Neural cell (in vitro differentiated cells): ENCODE data around the gene KIF1B. TPM values are rescaled to one million over a fixed set of nuclear protein-coding genes. Genes with fewer than 3 reads are reported as not detected.

Experiments
- H2AFZ ChIP-seq: fragments of 200-600, 300-800 bp; sonication (generic), shearing (Covaris generic); 2 replicates; pipeline ENCODE4 v1.6.0; 2014; ENCODE audit warnings: low read depth, mild to moderate bottlenecking, antibody characterized with exemption, low read length, moderate library complexity
- H3F3A ChIP-seq: fragments of 200-600 bp; shearing (Covaris generic); 2 replicates; pipeline ENCODE4 v1.6.1; 2016; ENCODE audit warnings: mild to moderate bottlenecking, moderate library complexity, mixed read lengths, antibody characterized with exemption, low read length; ENCODE audit not compliant: insufficient read depth, poor library complexity, severe bottlenecking
- H3K27ac ChIP-seq: fragments of 200-600, 300-800 bp; sonication (generic), shearing (Covaris generic); 2 replicates; pipeline ENCODE4 v1.5.1; 2014; ENCODE audit warnings: mild to moderate bottlenecking, low read length, moderate library complexity
- H3K27me3 ChIP-seq: fragments of 300-800, 200-600 bp; sonication (generic), shearing (Covaris generic); 2 replicates; pipeline ENCODE4 v1.6.0; 2014; ENCODE audit warnings: mild to moderate bottlenecking, low read depth, low read length, moderate library complexity; ENCODE audit not compliant: insufficient read depth
- H3K36me3 ChIP-seq: fragments of 300-800, 200-600 bp; sonication (generic), shearing (Covaris generic); 2 replicates; pipeline ENCODE4 v1.5.1; 2014; ENCODE audit warnings: mild to moderate bottlenecking, antibody characterized with exemption, low read length, moderate library complexity; ENCODE audit not compliant: insufficient read depth
- H3K4me2 ChIP-seq: fragments of 300-800, 200-600 bp; sonication (generic), shearing (Covaris generic); 2 replicates; pipeline ENCODE4 v1.6.0; 2014; ENCODE audit warnings: mild to moderate bottlenecking, low read length
- H3K4me3 ChIP-seq: fragments of 300-800, 200-600 bp; sonication (generic), shearing (Covaris generic); 2 replicates; pipeline ENCODE4 v1.5.1; 2014; ENCODE audit warnings: mild to moderate bottlenecking, low read length, moderate library complexity
- H3K79me2 ChIP-seq: fragments of 200-600 bp; shearing (Covaris generic); replicated peaks from 2 replicates; pipeline ENCODE4 v1.6.0; 2014; ENCODE audit warnings: mild to moderate bottlenecking, low read length, moderate library complexity; ENCODE audit not compliant: insufficient read depth
- H3K9ac ChIP-seq: fragments of 300-800, 200-600 bp; sonication (generic), shearing (Covaris generic); 2 replicates; pipeline ENCODE4 v1.6.1; 2016; ENCODE audit warnings: mild to moderate bottlenecking, low read length, mixed read lengths
- H3K9me2 ChIP-seq: fragments of 200-600 bp; shearing (Covaris generic); 2 replicates; pipeline ENCODE4 v1.6.1; 2016; ENCODE audit warnings: mild to moderate bottlenecking, low read length, mixed read lengths; ENCODE audit not compliant: insufficient read depth
- H3K9me3 ChIP-seq: fragments of 200-600, 300-800 bp; sonication (generic), shearing (Covaris generic); 2 replicates; pipeline ENCODE4 v1.6.1; 2016; ENCODE audit warnings: mild to moderate bottlenecking, mixed run types, low read length, moderate library complexity, mixed read lengths
- H4K20me1 ChIP-seq: fragments of 200-600 bp; shearing (Covaris generic); 2 replicates; pipeline ENCODE4 v1.6.1; 2016; ENCODE audit warnings: mild to moderate bottlenecking, mixed run types; ENCODE audit not compliant: insufficient read depth
- EP300 ChIP-seq: fragments of 450-650 bp; conservative IDR thresholded peaks from 2 replicates; pipeline ENCODE4 v1.6.1; 2014; ENCODE audit warnings: antibody characterized with exemption, mild to moderate bottlenecking, moderate library complexity; ENCODE audit not compliant: poor library complexity, severe bottlenecking
- EZH2 ChIP-seq: fragments of 200-600, 300-800 bp; shearing (Covaris generic), sonication (generic); IDR thresholded peaks from 2 replicates; pipeline ENCODE4 v1.6.1; 2014; ENCODE audit warnings: antibody characterized with exemption, low read length, borderline replicate concordance, mild to moderate bottlenecking; ENCODE audit not compliant: insufficient read depth, poor library complexity, severe bottlenecking
- MXI1 ChIP-seq: fragments of 450-650 bp; conservative IDR thresholded peaks from 2 replicates; pipeline ENCODE4 v1.6.1; 2014; ENCODE audit warnings: antibody characterized with exemption, mild to moderate bottlenecking; ENCODE audit not compliant: poor library complexity, severe bottlenecking
- POLR2AphosphoS5 ChIP-seq: IDR thresholded peaks from 2 replicates; pipeline ENCODE4 v1.6.1; 2012
- RAD21 ChIP-seq: fragments of 450-650 bp; conservative IDR thresholded peaks from 2 replicates; pipeline ENCODE4 v1.6.1; 2014; ENCODE audit warnings: antibody characterized with exemption, mild to moderate bottlenecking, moderate library complexity
- SMC3 ChIP-seq: fragments of 450-650 bp; conservative IDR thresholded peaks from 2 replicates; pipeline ENCODE4 v1.6.1; 2014; ENCODE audit warnings: antibody characterized with exemption, mild to moderate bottlenecking, moderate library complexity; ENCODE audit not compliant: poor library complexity
- TAF1 ChIP-seq: IDR thresholded peaks from 2 replicates; pipeline ENCODE4 v1.6.1; 2012; ENCODE audit warnings: low read depth
- polyA plus RNA-seq: library from polyadenylated mRNA; depleted of rRNA; stranded (reverse); fragments of >200 nt; gene quantifications from 2 replicates; pipeline ENCODE4 v1.2.3, GENCODE V29; 2014
- TF ChIP-seq, protein P1 (sequence below): fragments of 450-650 bp; IDR thresholded peaks from 2 replicates; pipeline ENCODE4 v1.5.1; 2014; ENCODE audit warnings: antibody characterized with exemption, mild to moderate bottlenecking, moderate library complexity; ENCODE audit not compliant: poor library complexity, severe bottlenecking
- TF ChIP-seq, protein P2 (sequence below): IDR thresholded peaks from 2 replicates; pipeline ENCODE4 v1.6.1; 2012; ENCODE audit warnings: borderline replicate concordance

Gene KIF1B
- polyA plus RNA-seq, 1 donor from 2014 or later, result 76.4 TPM

DNA sequence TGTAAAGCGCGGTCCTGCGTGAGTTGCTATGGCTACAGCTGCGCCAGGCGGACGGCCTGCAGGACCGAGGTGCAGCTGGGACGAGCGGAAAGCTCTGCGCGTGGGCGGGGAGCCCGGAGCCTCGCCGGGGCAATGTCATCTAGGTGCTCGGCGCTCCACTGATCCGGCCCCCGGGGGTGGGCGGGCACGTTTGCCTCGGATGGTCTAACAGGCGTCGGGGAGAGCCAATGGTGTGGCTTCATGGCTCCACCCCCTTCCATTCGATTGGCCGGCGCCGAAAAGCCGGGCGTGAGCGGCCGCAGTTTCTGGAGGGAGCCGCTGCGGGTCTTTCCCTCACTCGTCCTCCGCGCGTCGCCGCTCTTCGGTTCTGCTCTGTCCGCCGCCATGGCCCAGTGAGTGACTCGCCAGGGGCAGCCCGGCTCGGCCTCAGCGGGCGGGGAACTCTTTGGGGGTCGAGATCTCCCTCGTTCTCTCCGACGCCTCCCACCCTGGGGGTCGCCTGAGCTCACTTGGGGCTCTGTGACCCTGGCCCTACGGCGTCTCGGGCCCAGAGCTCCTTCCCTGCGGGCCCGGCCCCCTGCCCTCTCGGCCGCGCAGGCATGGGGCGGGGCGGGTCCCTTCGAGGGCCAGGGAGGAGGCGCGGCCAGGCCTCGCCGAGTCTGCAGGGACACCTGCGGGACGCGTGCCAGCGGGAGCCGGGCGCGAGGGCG is 188.5 kb downstream of the KIF1B start, which contains the start of gene PGD:
TSS of gene PGD (plus strand) at position 331 of the 710 bp plus-strand sequence. CDS start at position 385, 54 bp downstream.
- Histone ChIP-seq H3K4me3 (peak within 1 kb of the TSS; percentile 99), H4K20me1 (no peaks in the 10 kb centered on the region), H3K36me3 (no peaks in the 10 kb centered on the region), H3K4me2 (peak within 1 kb of the TSS; percentile 86), H3K9ac (peak within 1 kb of the TSS; percentile 85), H3K9me3 (no peaks in the 10 kb centered on the region), H3K9me2 (no peaks in the 10 kb centered on the region), H3F3A (no peaks in the 10 kb centered on the region), H2AFZ (peak within 1 kb of the TSS; percentile 56), H3K27me3 (no peaks in the 10 kb centered on the region), H3K27ac (peak within 1 kb of the TSS; percentile 81), H3K79me2 (peaks cover 28% of the 10 kb centered on the region)
- TF ChIP-seq EP300 (no peak), POLR2AphosphoS5 (peak; percentile 82), RAD21 (no peak), TAF1 (peak; percentile 71), SMC3 (no peak), MXI1 (peak; percentile 90)
- TF ChIP-seq, protein P1, sequence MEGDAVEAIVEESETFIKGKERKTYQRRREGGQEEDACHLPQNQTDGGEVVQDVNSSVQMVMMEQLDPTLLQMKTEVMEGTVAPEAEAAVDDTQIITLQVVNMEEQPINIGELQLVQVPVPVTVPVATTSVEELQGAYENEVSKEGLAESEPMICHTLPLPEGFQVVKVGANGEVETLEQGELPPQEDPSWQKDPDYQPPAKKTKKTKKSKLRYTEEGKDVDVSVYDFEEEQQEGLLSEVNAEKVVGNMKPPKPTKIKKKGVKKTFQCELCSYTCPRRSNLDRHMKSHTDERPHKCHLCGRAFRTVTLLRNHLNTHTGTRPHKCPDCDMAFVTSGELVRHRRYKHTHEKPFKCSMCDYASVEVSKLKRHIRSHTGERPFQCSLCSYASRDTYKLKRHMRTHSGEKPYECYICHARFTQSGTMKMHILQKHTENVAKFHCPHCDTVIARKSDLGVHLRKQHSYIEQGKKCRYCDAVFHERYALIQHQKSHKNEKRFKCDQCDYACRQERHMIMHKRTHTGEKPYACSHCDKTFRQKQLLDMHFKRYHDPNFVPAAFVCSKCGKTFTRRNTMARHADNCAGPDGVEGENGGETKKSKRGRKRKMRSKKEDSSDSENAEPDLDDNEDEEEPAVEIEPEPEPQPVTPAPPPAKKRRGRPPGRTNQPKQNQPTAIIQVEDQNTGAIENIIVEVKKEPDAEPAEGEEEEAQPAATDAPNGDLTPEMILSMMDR, result peak; percentile 44
- TF ChIP-seq, protein P2, sequence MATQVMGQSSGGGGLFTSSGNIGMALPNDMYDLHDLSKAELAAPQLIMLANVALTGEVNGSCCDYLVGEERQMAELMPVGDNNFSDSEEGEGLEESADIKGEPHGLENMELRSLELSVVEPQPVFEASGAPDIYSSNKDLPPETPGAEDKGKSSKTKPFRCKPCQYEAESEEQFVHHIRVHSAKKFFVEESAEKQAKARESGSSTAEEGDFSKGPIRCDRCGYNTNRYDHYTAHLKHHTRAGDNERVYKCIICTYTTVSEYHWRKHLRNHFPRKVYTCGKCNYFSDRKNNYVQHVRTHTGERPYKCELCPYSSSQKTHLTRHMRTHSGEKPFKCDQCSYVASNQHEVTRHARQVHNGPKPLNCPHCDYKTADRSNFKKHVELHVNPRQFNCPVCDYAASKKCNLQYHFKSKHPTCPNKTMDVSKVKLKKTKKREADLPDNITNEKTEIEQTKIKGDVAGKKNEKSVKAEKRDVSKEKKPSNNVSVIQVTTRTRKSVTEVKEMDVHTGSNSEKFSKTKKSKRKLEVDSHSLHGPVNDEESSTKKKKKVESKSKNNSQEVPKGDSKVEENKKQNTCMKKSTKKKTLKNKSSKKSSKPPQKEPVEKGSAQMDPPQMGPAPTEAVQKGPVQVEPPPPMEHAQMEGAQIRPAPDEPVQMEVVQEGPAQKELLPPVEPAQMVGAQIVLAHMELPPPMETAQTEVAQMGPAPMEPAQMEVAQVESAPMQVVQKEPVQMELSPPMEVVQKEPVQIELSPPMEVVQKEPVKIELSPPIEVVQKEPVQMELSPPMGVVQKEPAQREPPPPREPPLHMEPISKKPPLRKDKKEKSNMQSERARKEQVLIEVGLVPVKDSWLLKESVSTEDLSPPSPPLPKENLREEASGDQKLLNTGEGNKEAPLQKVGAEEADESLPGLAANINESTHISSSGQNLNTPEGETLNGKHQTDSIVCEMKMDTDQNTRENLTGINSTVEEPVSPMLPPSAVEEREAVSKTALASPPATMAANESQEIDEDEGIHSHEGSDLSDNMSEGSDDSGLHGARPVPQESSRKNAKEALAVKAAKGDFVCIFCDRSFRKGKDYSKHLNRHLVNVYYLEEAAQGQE, result peak; percentile 77

DNA sequence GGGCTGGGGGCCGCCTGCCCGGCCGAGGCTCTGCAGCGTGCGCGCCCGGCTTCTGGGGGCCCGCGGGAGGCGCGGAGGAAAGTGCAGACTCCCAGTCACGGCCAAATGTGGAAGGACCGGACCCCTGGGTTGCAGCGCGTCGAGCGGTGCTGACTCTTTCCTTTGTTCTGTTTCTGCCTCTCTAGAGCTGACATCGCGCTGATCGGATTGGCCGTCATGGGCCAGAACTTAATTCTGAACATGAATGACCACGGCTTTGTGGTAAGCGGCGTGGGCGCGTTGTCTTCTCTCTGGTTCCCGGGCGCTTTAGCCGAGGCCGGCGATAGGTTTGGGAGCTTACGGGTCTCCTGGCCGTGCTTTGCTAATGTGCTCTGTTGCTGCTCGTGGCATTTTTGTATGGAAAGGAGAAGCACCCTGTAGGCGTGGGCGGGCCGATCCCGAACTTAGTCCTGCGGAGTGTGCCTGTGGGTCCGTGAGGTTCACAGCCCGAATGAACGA is 189.1 kb downstream of the KIF1B start:
- peak overlapping the region; percentile 85 for H3K9ac ChIP-seq
- H2AFZ ChIP-seq, result peak overlapping the region; percentile 37
- no peaks in the 10 kb centered on the region for H4K20me1 ChIP-seq
- no peak for TF ChIP-seq RAD21
- TF ChIP-seq, protein P1, result no peak
- no peak for TF ChIP-seq MXI1
- peak; percentile 29 for TF ChIP-seq POLR2AphosphoS5
- TF ChIP-seq EZH2, result no peak
- TF ChIP-seq TAF1, result no peak
- TF ChIP-seq SMC3, result no peak
- TF ChIP-seq, protein P2, result peak; percentile 13
- no peak for TF ChIP-seq EP300
- peak overlapping the region; percentile 63 for H3K4me2 ChIP-seq
- H3K9me2 ChIP-seq, result no peaks in the 10 kb centered on the region
- peak overlapping the region; percentile 81 for H3K27ac ChIP-seq
- no peaks in the 10 kb centered on the region for H3K9me3 ChIP-seq
- no peaks in the 10 kb centered on the region for H3K27me3 ChIP-seq
- H3K4me3 ChIP-seq, result peak overlapping the region; percentile 99
- no peaks in the 10 kb centered on the region for H3K36me3 ChIP-seq
- no peaks in the 10 kb centered on the region for H3F3A ChIP-seq
- H3K79me2 ChIP-seq, result peaks cover 28% of the 10 kb centered on the region
